ENCODE results near the gene SUCNR1.
"Not testable (repeated sequence)": the region's sequence is repeated elsewhere in the genome, so short reads cannot be mapped to it uniquely, and the experiment has no call there.

SUCNR1 gene

GRCh38 chr3:151900884-151901643 lies 27.6 kb downstream of the SUCNR1 start:
- no peak for DNase-seq (ENCODE audit: low read depth)

- DNase-seq (ENCODE audit: low read depth): no peak
Observed at GRCh38 chr3:151901644-151902285, 28.3 kb downstream of the SUCNR1 start.

- DNase-seq (ENCODE audit: low read depth): no peak
Observed at GRCh38 chr3:151903501-151903991, 30.1 kb downstream of the SUCNR1 start.

- no peak for DNase-seq (ENCODE audit: low read depth)
Observed at GRCh38 chr3:151905647-151906046, 32.2 kb downstream of the SUCNR1 start.

DNA sequence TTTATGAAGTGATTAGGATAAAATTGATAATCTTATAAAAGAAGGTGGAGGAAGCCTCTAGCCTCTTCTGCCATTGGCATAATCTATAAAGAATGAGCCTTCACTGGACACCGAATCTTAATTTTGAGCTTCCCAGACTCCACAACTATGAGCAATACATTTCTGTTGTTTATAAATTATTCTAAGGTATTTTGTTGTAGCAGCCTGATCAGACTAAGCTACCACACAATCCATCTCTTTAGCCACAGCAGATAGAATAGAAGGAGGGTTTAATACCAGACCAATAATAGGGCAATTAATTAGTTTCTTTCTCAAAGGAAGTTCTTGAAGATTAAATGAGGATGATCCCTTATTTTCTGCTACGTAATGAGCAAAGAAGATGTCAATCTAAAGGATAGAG lies 33.3 kb downstream of the SUCNR1 start:
- no peak for DNase-seq (ENCODE audit: low read depth)

- no peak for DNase-seq (ENCODE audit: low read depth)
Observed at GRCh38 chr3:151908399-151908798, 35.0 kb downstream of the SUCNR1 start.

GRCh38 chr3:151909681-151910405 lies 36.4 kb downstream of the SUCNR1 start:
- DNase-seq (ENCODE audit: low read depth): peak; percentile 23

- DNase-seq (ENCODE audit: low read depth): no peak
Observed at GRCh38 chr3:151911462-151911861, 38.0 kb downstream of the SUCNR1 start.

- DNase-seq (ENCODE audit: low read depth): no peak
Observed at GRCh38 chr3:151912028-151912427, 38.6 kb downstream of the SUCNR1 start.

DNA sequence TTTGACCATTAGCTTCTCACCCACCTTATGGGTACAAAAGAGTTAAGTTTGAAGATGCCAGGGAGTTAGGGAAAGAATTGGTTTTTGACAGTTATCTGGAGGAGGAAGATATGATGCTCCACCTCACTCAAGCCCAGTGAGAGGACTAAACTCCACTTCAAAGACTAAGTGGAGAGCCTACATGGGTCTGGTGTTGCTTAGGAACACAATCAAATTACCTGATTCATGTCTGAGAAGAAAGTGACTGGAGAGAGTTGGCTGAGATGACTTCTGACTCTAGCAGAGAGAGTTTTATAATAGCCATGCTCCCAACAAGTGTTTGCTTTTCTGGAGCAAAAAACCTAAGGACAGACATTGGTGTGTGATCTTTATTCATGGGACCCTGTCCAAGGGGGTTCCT lies 43.3 kb downstream of the SUCNR1 start:
- no peak for DNase-seq (ENCODE audit: low read depth)

DNA sequence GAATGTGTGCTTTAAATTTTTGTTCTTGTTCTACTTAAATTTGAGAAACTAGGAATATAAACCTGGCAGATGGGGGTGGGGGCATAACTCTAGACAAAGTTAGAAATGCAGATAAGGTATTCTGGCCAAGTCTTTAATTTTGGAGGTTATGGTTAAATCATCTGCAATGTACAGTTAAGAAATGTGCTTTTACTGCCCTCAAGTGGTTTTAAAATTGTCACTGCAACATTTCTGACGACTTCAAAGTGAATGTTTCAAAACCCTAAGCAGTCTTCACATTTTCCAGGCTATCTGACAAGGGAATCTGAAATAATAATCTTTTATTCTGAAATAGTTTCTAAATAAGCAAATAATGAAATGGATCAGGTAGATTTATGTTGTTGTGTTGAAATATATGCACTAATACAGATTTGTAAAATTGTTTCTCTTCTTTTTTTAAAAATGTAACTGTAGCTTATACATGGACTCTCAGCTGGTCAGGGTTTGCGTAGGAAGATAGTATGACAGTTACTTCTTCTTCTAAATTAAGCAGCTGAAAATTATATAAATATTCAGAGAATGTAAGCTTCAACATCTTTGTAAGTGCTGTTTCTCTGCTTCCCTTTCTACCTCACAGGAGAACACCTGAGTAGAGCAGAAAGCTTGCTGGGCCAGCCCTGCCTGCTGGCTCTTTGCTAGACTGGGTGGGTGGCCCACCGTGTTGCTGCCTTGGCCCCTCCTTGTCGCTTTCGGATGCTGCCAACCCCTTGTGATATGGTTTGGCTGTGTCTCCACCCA lies 45.0 kb downstream of the SUCNR1 start:
- DNase-seq (ENCODE audit: low read depth): peak; percentile 33

DNA sequence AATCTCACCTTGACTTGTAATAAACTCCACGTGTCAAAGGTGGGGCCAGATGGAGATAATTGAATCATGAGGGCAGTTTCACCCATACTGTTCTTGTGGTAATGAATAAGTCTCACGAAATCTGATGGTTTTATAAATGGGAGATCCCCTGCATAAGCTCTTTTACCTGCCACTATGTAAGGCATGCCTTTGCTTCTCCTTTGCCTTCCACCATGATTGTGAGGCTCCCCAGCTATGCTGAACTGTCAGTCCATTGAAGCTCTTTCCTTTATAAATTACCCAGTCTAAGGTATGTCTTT lies 45.5 kb downstream of the SUCNR1 start:
- DNase-seq (ENCODE audit: low read depth): no peak

- no peak for DNase-seq (ENCODE audit: low read depth)
Observed at GRCh38 chr3:151919446-151919845, 46.0 kb downstream of the SUCNR1 start.

GRCh38 chr3:151923901-151924300 lies 50.5 kb downstream of the SUCNR1 start:
- DNase-seq (ENCODE audit: low read depth): peak; percentile 34

DNA sequence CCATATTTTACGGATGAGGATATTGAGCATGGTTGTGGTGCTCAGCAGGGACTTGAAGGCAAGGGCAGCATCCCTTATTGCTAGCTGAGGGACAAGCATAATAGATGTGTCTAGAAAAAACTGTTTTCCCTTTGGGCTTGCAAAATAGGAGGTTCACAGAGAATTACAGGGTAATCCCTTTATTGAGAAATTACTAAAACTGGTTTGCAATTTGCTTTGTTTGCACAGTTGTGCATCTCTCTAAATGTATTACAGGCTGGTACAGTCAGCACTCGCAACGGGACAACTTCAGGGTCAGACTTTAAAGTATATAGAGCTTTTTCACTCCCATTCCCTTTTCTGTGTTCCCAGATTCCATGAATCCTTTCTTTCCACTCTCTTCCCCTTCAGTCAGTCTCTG lies 51.3 kb downstream of the SUCNR1 start:
- no peak for DNase-seq (ENCODE audit: low read depth)

DNA sequence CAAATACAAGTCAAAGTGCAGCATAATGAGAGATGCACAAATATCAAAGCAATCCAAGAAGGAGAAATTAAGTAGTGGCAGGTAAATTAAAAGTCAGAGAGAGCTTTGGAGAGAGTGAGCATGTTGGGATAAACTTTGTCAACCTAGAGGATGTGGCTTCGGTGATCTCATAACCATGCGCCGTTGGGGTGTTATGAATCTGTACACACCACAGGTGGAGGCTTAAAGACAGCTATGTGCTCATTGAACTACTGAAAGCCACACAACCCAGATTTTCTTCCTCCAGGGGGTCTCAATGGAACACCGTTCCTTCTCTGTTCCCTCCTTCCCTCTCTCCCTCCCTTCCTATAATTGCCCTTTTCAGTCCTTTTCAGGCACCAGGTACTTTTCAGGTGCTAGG lies 52.0 kb downstream of the SUCNR1 start:
- no peak for DNase-seq (ENCODE audit: low read depth)

DNA sequence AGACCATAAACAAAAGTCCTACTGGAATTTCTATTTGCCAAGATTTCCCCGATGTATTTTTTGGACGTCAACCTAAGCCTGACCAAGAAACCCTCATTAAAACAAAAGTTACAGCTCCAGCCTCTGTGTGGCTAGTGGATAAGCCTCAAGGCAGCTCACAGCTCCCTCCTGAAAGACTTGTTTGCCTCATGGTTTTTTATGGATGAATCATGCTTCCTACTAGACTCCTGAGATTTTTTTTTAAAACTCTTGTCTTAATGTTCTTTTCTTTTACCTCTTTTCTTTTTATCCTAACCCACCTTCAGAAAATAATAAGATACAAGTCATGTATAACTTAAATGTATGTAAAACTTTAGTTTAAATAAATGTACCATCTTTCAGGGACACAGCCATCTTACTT lies 52.4 kb downstream of the SUCNR1 start:
- peak; percentile 61 for DNase-seq (ENCODE audit: low read depth)

DNA sequence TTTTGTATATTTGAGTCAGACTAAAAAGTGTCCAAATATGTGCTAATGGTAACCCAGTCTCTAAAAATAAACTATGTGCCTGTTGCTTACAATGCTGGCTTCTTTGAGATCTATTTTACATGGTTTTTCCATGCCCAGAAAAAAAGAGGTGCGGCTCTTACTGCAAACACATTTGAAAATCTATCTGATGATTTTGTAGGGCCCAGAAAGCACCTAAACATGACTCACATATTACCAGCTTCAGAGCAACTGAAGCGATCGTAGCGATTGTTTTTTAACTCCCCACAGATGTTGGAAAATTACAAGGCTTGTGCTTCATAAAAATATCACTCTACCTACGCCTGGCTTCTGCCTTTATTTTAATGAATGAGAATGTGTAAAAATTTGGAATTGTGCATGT lies 53.5 kb downstream of the SUCNR1 start:
- DNase-seq (ENCODE audit: low read depth): peak; percentile 42

- DNase-seq (ENCODE audit: low read depth): not testable (repeated sequence)
Observed at GRCh38 chr3:151927915-151928525, 54.6 kb downstream of the SUCNR1 start.

- no peak for DNase-seq (ENCODE audit: low read depth)
Observed at GRCh38 chr3:151931171-151931570, 57.7 kb downstream of the SUCNR1 start.

DNA sequence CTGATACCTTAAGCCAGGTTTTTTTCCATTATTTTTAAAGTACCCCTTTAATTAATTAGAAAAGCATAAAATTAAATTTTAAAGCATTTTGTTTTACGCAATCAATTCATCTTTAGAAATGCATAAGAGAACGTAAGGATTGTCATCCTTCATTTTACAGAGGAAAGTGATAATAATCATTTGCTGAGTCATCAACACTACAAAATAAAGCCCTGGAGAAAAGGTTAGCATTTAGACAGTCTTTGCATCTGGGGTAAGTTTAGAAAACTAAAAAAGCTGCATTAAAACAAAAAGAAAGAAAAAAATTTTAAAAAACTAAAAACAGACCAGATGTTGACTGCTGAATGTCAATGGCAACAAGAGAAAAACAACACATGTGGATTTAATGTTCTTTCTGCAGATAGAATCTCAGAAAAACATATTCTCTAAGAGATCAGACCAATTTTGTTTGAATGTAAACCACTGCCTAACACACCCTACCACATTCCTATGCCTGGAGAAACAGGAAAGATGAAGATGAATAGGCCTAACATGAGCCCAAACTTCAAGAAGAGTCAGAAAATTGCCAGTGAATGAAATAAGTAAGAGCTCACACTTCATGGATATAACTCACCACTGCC lies 59.9 kb downstream of the SUCNR1 start:
- peak; percentile 21 for DNase-seq (ENCODE audit: low read depth)
